OCI-LY3 (cell line): ENCODE measurements around the gene ASB15.

Source experiments
- H2AFZ ChIP-seq: fragments of 200-600, 300-600 bp; shearing (Covaris generic); 2 replicates; pipeline ENCODE4 v1.6.0; 2014; ENCODE audit warnings: antibody characterized with exemption, low read depth, low read length
- H3K27ac ChIP-seq: fragments of 200-600, 300-600 bp; sonication (generic); 2 replicates; pipeline ENCODE4 v1.5.1; 2014; ENCODE audit warnings: mild to moderate bottlenecking, low read length, moderate library complexity, mixed read lengths
- H3K27me3 ChIP-seq: fragments of 200-600, 300-600 bp; sonication (generic); 2 replicates; pipeline ENCODE4 v1.6.1; 2014; ENCODE audit warnings: low read depth, low read length, mixed read lengths
- H3K36me3 ChIP-seq: fragments of 200-600, 300-600 bp; sonication (generic); replicated peaks from 2 replicates; pipeline ENCODE3; 2014; ENCODE audit warnings: low read depth, low read length, mixed read lengths
- H3K4me1 ChIP-seq: fragments of 300-600, 200-600 bp; sonication (generic); 2 replicates; pipeline ENCODE4 v1.6.1; 2014; ENCODE audit warnings: low read length, mixed read lengths
- H3K4me2 ChIP-seq: fragments of 200-600, 300-600 bp; sonication (generic); 2 replicates; pipeline ENCODE4 v1.6.1; 2014; ENCODE audit warnings: low read length, mixed read lengths
- H3K4me3 ChIP-seq: fragments of 300-600, 200-600 bp; sonication (generic); 2 replicates; pipeline ENCODE4 v1.5.1; 2014; ENCODE audit warnings: antibody characterized with exemption, mild to moderate bottlenecking, low read length, moderate library complexity
- H3K79me2 ChIP-seq: fragments of 300-600, 200-600 bp; shearing (Covaris generic); 2 replicates; pipeline ENCODE4 v1.6.1; 2014; ENCODE audit warnings: mild to moderate bottlenecking, low read length, mixed read lengths
- H3K9ac ChIP-seq: fragments of 300-600, 200-600 bp; shearing (Covaris generic); 2 replicates; pipeline ENCODE4 v1.6.0; 2014; ENCODE audit warnings: mild to moderate bottlenecking, low read length, moderate library complexity
- H3K9me3 ChIP-seq: fragments of 200-600, 300-600 bp; shearing (Covaris generic); 2 replicates; pipeline ENCODE4 v1.6.1; 2014; ENCODE audit warnings: low read length, mixed read lengths; ENCODE audit not compliant: insufficient read depth
- H4K20me1 ChIP-seq: fragments of 200-600, 300-600 bp; sonication (generic); 2 replicates; pipeline ENCODE4 v1.6.1; 2016; ENCODE audit warnings: low read length, mixed read lengths; ENCODE audit not compliant: insufficient read depth
- EZH2phosphoT487 ChIP-seq: fragments of 200-600 bp; shearing (Covaris generic); IDR thresholded peaks from 2 replicates; pipeline ENCODE4 v1.6.1; 2018; ENCODE audit warnings: antibody characterized with exemption, mixed run types, low read depth
- TF ChIP-seq, protein P1 (sequence below): fragments of 200-600, 300-600 bp; sonication (generic); IDR thresholded peaks from 2 replicates; pipeline ENCODE4 v1.5.1; 2014; ENCODE audit warnings: antibody characterized with exemption, low read length, low read depth

The ASB15 gene

GRCh38 chr7:123658023-123658422 lies 56.4 kb downstream of the ASB15 start:
- no peaks in the 10 kb centered on the region for H3K4me1 ChIP-seq
- H3K9me3 ChIP-seq, result no peaks in the 10 kb centered on the region
- H3K27me3 ChIP-seq, result no peaks in the 10 kb centered on the region
- H3K36me3 ChIP-seq, result no peaks in the 10 kb centered on the region
- TF ChIP-seq, protein P1, sequence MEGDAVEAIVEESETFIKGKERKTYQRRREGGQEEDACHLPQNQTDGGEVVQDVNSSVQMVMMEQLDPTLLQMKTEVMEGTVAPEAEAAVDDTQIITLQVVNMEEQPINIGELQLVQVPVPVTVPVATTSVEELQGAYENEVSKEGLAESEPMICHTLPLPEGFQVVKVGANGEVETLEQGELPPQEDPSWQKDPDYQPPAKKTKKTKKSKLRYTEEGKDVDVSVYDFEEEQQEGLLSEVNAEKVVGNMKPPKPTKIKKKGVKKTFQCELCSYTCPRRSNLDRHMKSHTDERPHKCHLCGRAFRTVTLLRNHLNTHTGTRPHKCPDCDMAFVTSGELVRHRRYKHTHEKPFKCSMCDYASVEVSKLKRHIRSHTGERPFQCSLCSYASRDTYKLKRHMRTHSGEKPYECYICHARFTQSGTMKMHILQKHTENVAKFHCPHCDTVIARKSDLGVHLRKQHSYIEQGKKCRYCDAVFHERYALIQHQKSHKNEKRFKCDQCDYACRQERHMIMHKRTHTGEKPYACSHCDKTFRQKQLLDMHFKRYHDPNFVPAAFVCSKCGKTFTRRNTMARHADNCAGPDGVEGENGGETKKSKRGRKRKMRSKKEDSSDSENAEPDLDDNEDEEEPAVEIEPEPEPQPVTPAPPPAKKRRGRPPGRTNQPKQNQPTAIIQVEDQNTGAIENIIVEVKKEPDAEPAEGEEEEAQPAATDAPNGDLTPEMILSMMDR, result no peak
- TF ChIP-seq EZH2phosphoT487, result no peak
- no peak overlapping the region for H3K4me2 ChIP-seq
- H3K79me2 ChIP-seq, result no peaks in the 10 kb centered on the region
- H2AFZ ChIP-seq, result no peak overlapping the region
- H4K20me1 ChIP-seq, result no peaks in the 10 kb centered on the region
- no peak overlapping the region for H3K27ac ChIP-seq
- H3K9ac ChIP-seq, result no peak overlapping the region
- H3K4me3 ChIP-seq, result no peak overlapping the region

DNA sequence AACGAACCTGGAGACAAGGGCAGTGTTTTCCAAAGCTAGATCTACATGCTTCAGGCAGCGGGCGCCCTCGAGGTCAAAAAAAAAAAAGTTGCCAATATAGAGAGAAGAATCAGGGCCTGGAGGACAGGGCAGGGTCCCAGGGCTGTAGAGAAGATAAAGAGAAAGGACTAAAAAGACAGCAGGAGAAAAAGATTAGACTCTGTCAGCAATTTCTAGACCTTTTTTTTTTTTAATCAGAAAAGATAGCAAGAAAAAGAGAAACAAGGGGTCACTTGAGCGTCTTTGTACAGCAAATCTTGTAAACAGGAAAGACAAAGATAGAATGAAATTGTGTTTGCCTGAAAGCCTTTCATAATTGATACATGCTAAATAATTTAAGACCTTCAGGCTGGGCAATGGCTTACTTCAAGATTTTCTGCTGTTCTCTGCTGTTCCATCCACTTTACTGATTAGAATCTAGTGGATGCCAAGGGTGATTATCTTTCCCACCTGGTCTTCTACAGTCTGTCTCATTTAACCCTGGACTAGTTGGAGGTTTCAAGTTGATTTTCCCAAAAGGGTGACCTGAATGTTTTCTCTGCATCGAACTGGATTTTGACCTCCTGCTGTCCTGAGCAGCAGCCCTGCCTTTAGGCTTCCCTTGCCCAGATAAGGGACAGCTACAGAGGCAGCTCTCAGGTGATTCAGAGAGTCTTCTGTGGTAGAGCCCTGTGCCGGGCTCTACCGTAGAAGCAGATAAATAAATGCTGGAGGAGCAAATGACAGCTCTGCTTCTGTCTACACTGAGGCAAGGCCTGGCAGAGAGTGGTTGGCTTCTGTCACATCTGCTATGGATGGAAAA lies 59.1 kb downstream of the ASB15 start:
- Histone ChIP-seq H3K27ac (no peak overlapping the region), H3K36me3 (no peaks in the 10 kb centered on the region), H3K27me3 (no peaks in the 10 kb centered on the region), H4K20me1 (no peaks in the 10 kb centered on the region), H3K4me2 (no peak overlapping the region), H3K9me3 (no peaks in the 10 kb centered on the region), H3K4me3 (no peak overlapping the region), H2AFZ (no peak overlapping the region), H3K4me1 (no peaks in the 10 kb centered on the region), H3K79me2 (no peaks in the 10 kb centered on the region), H3K9ac (no peak overlapping the region)
- TF ChIP-seq, protein P1, result no peak
- no peak for TF ChIP-seq EZH2phosphoT487

GRCh38 chr7:123661765-123662164 lies 60.1 kb downstream of the ASB15 start:
- Histone ChIP-seq H3K4me3 (no peak overlapping the region), H2AFZ (no peak overlapping the region)
- TF ChIP-seq, protein P1, result no peak
- TF ChIP-seq EZH2phosphoT487, result no peak

DNA sequence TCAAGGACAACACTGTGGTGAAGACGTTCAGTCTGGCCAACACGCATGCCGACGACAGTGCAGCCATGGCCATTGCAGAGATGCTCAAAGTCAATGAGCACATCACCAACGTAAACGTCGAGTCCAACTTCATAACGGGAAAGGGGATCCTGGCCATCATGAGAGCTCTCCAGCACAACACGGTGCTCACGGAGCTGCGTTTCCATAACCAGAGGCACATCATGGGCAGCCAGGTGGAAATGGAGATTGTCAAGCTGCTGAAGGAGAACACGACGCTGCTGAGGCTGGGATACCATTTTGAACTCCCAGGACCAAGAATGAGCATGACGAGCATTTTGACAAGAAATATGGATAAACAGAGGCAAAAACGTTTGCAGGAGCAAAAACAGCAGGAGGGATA lies 60.7 kb downstream of the ASB15 start:
- no peak overlapping the region for H3K4me3 ChIP-seq
- no peaks in the 10 kb centered on the region for H3K36me3 ChIP-seq
- no peak for TF ChIP-seq EZH2phosphoT487
- TF ChIP-seq, protein P1, result no peak
- H3K4me2 ChIP-seq, result no peak overlapping the region
- no peak overlapping the region for H2AFZ ChIP-seq
- H3K4me1 ChIP-seq, result no peaks in the 10 kb centered on the region
- H3K9me3 ChIP-seq, result no peaks in the 10 kb centered on the region
- H3K27ac ChIP-seq, result no peak overlapping the region
- H3K9ac ChIP-seq, result no peak overlapping the region
- no peaks in the 10 kb centered on the region for H3K27me3 ChIP-seq
- no peaks in the 10 kb centered on the region for H4K20me1 ChIP-seq
- no peaks in the 10 kb centered on the region for H3K79me2 ChIP-seq

More at GRCh38 chr7:123661765-123662164, 60.1 kb downstream of the ASB15 start:
- no peaks in the 10 kb centered on the region for H3K79me2 ChIP-seq
- no peaks in the 10 kb centered on the region for H3K36me3 ChIP-seq
- H3K4me1 ChIP-seq, result no peaks in the 10 kb centered on the region
- no peaks in the 10 kb centered on the region for H3K9me3 ChIP-seq
- H3K27ac ChIP-seq, result no peak overlapping the region
- no peaks in the 10 kb centered on the region for H3K27me3 ChIP-seq
- no peak overlapping the region for H3K9ac ChIP-seq
- no peak overlapping the region for H3K4me2 ChIP-seq
- H4K20me1 ChIP-seq, result no peaks in the 10 kb centered on the region
